DND-41 (cell line): ENCODE results near the gene GPR37L1.

Source experiments
- EZH2 ChIP-seq: IDR thresholded peaks from 3 replicates; pipeline ENCODE4 v1.6.1; 2012; ENCODE audit warnings: borderline replicate concordance, low read depth, mild to moderate bottlenecking, moderate library complexity, low read length, inconsistent platforms; ENCODE audit not compliant: severe bottlenecking
- TF ChIP-seq, protein P1 (sequence below): IDR thresholded peaks from 2 replicates; pipeline ENCODE4 v1.5.1; 2012; ENCODE audit warnings: borderline replicate concordance, low read length, moderate library complexity, mild to moderate bottlenecking; ENCODE audit not compliant: poor library complexity, severe bottlenecking; ENCODE audit errors: extremely low read depth

DNA sequence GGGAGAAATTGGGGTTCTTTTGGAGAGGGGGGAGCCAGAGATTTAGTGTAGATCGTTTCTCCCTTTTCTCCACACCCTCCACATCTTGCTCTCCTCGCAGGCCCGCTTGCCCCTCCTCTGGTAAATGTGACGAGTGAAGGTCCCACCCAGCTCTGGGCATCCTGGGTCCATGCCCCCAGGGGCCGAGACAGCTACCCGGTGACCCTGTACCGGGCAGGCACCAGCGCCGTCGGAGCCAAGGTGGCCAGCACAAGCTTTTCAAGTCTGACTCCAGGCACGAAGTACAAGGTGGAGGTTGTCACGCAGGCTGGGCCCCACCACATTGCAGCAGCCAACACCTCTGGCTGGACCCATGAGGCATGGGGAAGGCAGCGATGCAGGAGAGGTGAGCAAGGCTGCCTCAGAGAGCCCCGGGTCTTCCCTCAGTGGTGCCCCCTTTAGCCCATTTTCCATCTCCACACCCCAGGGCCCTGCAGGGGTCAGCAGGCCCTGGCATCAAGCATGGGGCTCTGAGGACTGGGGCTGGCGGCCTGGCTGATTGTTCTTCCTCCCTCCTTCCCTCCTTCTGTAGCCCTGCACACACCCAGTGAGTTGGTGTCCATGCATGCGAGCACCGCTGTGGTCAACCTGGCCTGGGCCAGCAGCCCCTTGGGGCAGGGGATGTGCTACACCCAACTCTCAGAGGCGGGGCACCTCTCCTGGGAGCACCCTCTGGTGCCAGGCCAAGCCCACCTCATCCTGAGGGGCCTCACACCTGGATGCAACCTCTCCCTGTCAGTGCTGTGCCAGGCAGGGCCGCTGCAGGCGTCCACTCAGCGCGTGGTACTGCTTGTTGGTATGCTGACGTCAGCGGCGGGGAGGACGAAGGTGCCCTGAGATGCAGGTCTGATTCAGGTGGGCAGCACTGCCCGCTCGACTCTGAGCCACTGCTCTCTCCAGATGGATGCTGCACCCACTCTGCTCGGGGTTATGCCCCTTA, 54.5 kb downstream of the GPR37L1 start:
- TF ChIP-seq, protein P1, sequence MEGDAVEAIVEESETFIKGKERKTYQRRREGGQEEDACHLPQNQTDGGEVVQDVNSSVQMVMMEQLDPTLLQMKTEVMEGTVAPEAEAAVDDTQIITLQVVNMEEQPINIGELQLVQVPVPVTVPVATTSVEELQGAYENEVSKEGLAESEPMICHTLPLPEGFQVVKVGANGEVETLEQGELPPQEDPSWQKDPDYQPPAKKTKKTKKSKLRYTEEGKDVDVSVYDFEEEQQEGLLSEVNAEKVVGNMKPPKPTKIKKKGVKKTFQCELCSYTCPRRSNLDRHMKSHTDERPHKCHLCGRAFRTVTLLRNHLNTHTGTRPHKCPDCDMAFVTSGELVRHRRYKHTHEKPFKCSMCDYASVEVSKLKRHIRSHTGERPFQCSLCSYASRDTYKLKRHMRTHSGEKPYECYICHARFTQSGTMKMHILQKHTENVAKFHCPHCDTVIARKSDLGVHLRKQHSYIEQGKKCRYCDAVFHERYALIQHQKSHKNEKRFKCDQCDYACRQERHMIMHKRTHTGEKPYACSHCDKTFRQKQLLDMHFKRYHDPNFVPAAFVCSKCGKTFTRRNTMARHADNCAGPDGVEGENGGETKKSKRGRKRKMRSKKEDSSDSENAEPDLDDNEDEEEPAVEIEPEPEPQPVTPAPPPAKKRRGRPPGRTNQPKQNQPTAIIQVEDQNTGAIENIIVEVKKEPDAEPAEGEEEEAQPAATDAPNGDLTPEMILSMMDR, result no peak
- no peak for TF ChIP-seq EZH2
